Endothelial cell of umbilical vein (primary cell): ENCODE data around the gene RNASE8. TPM values are rescaled to one million over a fixed set of nuclear protein-coding genes. Genes with fewer than 3 reads are reported as not detected.

Experiments used
- BruUV-seq: library from RNA; stranded (reverse); fragments of 400-500 nt; replicated peaks from 2 replicates; lab custom pipeline; 2021; lab: Mats Ljungman, UMichigan
- CTCF ChIA-PET: fragments of 300-600, 350-600 bp; sonication (Branson Sonifier 250); formaldehyde crosslinking; loops from one replicate; lab custom pipeline; 2021; ENCODE audit warnings: antibody characterized with exemption, inconsistent platforms; lab: Charles Lee
- POLR2A ChIA-PET: fragments of 300-600, 350-600 bp; sonication (Branson Sonifier 250); formaldehyde crosslinking; loops from one replicate; lab custom pipeline; 2021; ENCODE audit warnings: antibody characterized with exemption, inconsistent platforms; lab: Charles Lee
- DNase-seq: peaks from one replicate; pipeline ENCODE4 v3.0.0-alpha.2; 2011; ENCODE audit warnings: low read depth, low spot score
- FAIRE-seq: peaks from 2 replicates; lab custom pipeline; 2011; peaks lifted over from hg19 to GRCh38; lab: Jason Lieb, UNC
- H2AFZ ChIP-seq: 2 replicates; pipeline ENCODE4 v1.6.0; 2012; ENCODE audit warnings: low read depth, low read length, control low read depth, inconsistent platforms
- H3K27ac ChIP-seq: 2 replicates; pipeline ENCODE4 v1.5.1; 2011; ENCODE audit warnings: low read depth, mild to moderate bottlenecking, control low read depth, low read length, moderate library complexity; ENCODE audit not compliant: insufficient read depth
- H3K27me3 ChIP-seq, 2 experiments: 2 replicates each; pipeline versions ENCODE4 v1.6.0 to v1.6.1; 2011; ENCODE audit warnings: low read length in 2 of 2, mixed read lengths in 1 of 2; ENCODE audit not compliant: control insufficient read depth in 2 of 2, insufficient read depth in 2 of 2
- H3K36me3 ChIP-seq, 2 experiments: 2 replicates in 1 of 2; 3 replicates in 1 of 2; pipeline ENCODE4 v1.5.1; 2011; ENCODE audit warnings: low read length in 2 of 2, mild to moderate bottlenecking in 1 of 2, moderate library complexity in 1 of 2; ENCODE audit not compliant: control insufficient read depth in 2 of 2, insufficient read depth in 2 of 2; ENCODE audit errors: extremely low read depth in 1 of 2
- H3K4me1 ChIP-seq: 3 replicates; pipeline ENCODE4 v1.5.1; 2011; ENCODE audit warnings: mild to moderate bottlenecking, low read length; ENCODE audit not compliant: control insufficient read depth, insufficient read depth; ENCODE audit errors: extremely low read depth
- H3K4me2 ChIP-seq: 2 replicates; pipeline ENCODE4 v1.6.1; 2011; ENCODE audit warnings: low read length, control low read depth, mixed read lengths; ENCODE audit not compliant: insufficient read depth
- H3K4me3 ChIP-seq, 3 experiments: fragments of 200-600 bp in 1 of 3; sonication (generic), shearing (Covaris generic) in 1 of 3; replicated peaks in 1 of 3; 2 replicates each; pipeline ENCODE4 v1.5.1; 2011 to 2016; ENCODE audit warnings: control low read depth in 3 of 3, low read length in 3 of 3, mild to moderate bottlenecking in 2 of 3, inconsistent platforms in 1 of 3, low read depth in 1 of 3, moderate library complexity in 1 of 3; ENCODE audit not compliant: insufficient read depth in 1 of 3
- H3K79me2 ChIP-seq: 2 replicates; pipeline ENCODE4 v1.6.0; 2012; ENCODE audit warnings: low read length, inconsistent platforms; ENCODE audit not compliant: control insufficient read depth, insufficient read depth
- H3K9ac ChIP-seq: replicated peaks from 2 replicates; pipeline ENCODE3; 2011; ENCODE audit warnings: low read length, control low read depth; ENCODE audit not compliant: insufficient read depth; ENCODE audit errors: extremely low read depth
- H3K9me1 ChIP-seq: replicated peaks from 3 replicates; pipeline ENCODE4 v1.6.0; 2011; ENCODE audit warnings: mild to moderate bottlenecking, low read length; ENCODE audit not compliant: control insufficient read depth, insufficient read depth; ENCODE audit errors: extremely low read depth
- H3K9me3 ChIP-seq: replicated peaks from 2 replicates; pipeline ENCODE4 v1.5.1; 2012; ENCODE audit warnings: low read length, inconsistent platforms; ENCODE audit not compliant: control insufficient read depth, insufficient read depth
- H4K20me1 ChIP-seq: replicated peaks from 2 replicates; pipeline ENCODE3; 2011; ENCODE audit warnings: mild to moderate bottlenecking, low read length; ENCODE audit not compliant: control insufficient read depth, insufficient read depth; ENCODE audit errors: extremely low read depth
- CTCF ChIP-seq, 2 donors: IDR thresholded peaks; 1 replicate in 1 of 2; 2 replicates in 1 of 2; pipeline ENCODE4 v1.5.1; 2011; ENCODE audit warnings: low read length in 2 of 2, mild to moderate bottlenecking in 2 of 2, moderate library complexity in 2 of 2, control low read depth in 1 of 2, inconsistent platforms in 1 of 2, low read depth in 1 of 2; ENCODE audit not compliant: insufficient read depth in 1 of 2; ENCODE audit errors: extremely low read depth in 1 of 2
- EZH2 ChIP-seq: IDR thresholded peaks from 2 replicates; pipeline ENCODE4 v1.6.1; 2012; ENCODE audit warnings: borderline replicate concordance, low read depth, mild to moderate bottlenecking, moderate library complexity, low read length, inconsistent platforms; ENCODE audit not compliant: severe bottlenecking
- FOS ChIP-seq: IDR thresholded peaks from 2 replicates; pipeline ENCODE4 v1.6.1; 2011; ENCODE audit warnings: mild to moderate bottlenecking, low read length, moderate library complexity, borderline replicate concordance; ENCODE audit not compliant: insufficient read depth
- GATA2 ChIP-seq: IDR thresholded peaks from 2 replicates; pipeline ENCODE4 v1.7.0; 2011; ENCODE audit warnings: low read depth, mild to moderate bottlenecking, moderate library complexity, mixed read lengths, low read length; ENCODE audit not compliant: insufficient read length, insufficient read depth
- JUN ChIP-seq: IDR thresholded peaks from 2 replicates; pipeline ENCODE4 v1.6.1; 2011; ENCODE audit warnings: borderline replicate concordance, low read depth; ENCODE audit not compliant: insufficient read length, insufficient read depth
- MAX ChIP-seq: IDR thresholded peaks from 2 replicates; pipeline ENCODE4 v1.6.1; 2011; ENCODE audit not compliant: insufficient read depth, insufficient read length
- MYC ChIP-seq: IDR thresholded peaks from one replicate; pipeline ENCODE4 v1.6.1; 2011; ENCODE audit warnings: mild to moderate bottlenecking, low read depth, low read length
- POLR2A ChIP-seq: IDR thresholded peaks from 2 replicates; pipeline ENCODE4 v1.6.1; 2012; ENCODE audit warnings: low read depth, mild to moderate bottlenecking, control low read depth, low read length
- POLR2AphosphoS5 ChIP-seq: IDR thresholded peaks from 2 replicates; pipeline ENCODE4 v1.6.1; 2012; ENCODE audit warnings: low read depth, mild to moderate bottlenecking, control low read depth, low read length, moderate library complexity; ENCODE audit not compliant: insufficient read depth
- dilution Hi-C: fragments of 300-500 bp; cut with MboI; formaldehyde crosslinking; loops from one replicate; pipeline ENCODE4 v1.15.0; 2019; ENCODE audit warnings: low sequenced_read_pairs; ENCODE audit not compliant: extremely low pct_ligation_motif_present
- intact Hi-C: fragments of 100-400 bp; cut with micrococcal nuclease; formaldehyde crosslinking; loops from one replicate; pipeline ENCODE4 v1.10.0; 2022
- polyA plus RNA-seq, 4 experiments: library from polyadenylated mRNA; depleted of rRNA in 3 of 4; stranded (reverse) in 3 of 4; unstranded in 1 of 4; fragments of >200 nt; gene quantifications; 2 replicates each; pipeline versions ENCODE4 v1.2.1 to v1.2.3, GENCODE V29; 2011 to 2012; ENCODE audit warnings: missing spikeins in 1 of 4
- total RNA-seq: library from RNA; stranded (reverse); gene quantifications from 2 replicates; pipeline ENCODE4 v1.2.3, GENCODE V29; 2021

RNASE8 gene
- total and polyA plus RNA-seq, 2 donors (not counting 3 experiments of a cell fraction or from before 2014, with no cell fraction given) = not detected

GRCh38 chr14:21016413-21017190 is 41.0 kb upstream of the RNASE8 start:
- peaks cover 15 to 29% of the 10 kb centered on the region in 2 experiments for H3K27me3 ChIP-seq
- H3K4me1 ChIP-seq = no peaks in the 10 kb centered on the region
- H3K9ac ChIP-seq = no peak overlapping the region
- CTCF ChIA-PET = interaction anchor here (1.0 to 7.4 kb wide), 10 partner anchors 7 to 89 kb away, joined by 3 to 310 read pairs (median 27); partner anchors contain the start of genes NDRG2, RNASE7 and TMEM253
- no peak overlapping the region for H3K27ac ChIP-seq
- BruUV-seq = no TSS peak
- no peaks in the 10 kb centered on the region for H3K79me2 ChIP-seq
- intact Hi-C loops = no loop called here
- DNase-seq = no peak
- H3K9me1 ChIP-seq = no peaks in the 10 kb centered on the region
- no peak overlapping the region for H3K4me2 ChIP-seq
- TF ChIP-seq GATA2 (no peak), CTCF (IDR thresholded peaks at IDR 0.05; ENCODE audit: extremely low read depth in 1 of 2, insufficient read depth in 1 of 2, low read depth in 1 of 2, low read length in 2 of 2) (no peak), EZH2 (no peak), POLR2AphosphoS5 (no peak), FOS (no peak), JUN (no peak), MYC (no peak), POLR2A (no peak), MAX (no peak)
- no peaks in the 10 kb centered on the region for H3K9me3 ChIP-seq
- POLR2A ChIA-PET = no interaction called here
- no peaks in the 10 kb centered on the region for H3K36me3 ChIP-seq
- H2AFZ ChIP-seq = no peak overlapping the region
- no peak for FAIRE-seq
- no peak overlapping the region for H3K4me3 ChIP-seq
- dilution Hi-C loops = no loop called here
- no peaks in the 10 kb centered on the region for H4K20me1 ChIP-seq
